ENCODE data around the gene MARCHF2. TPM values are rescaled to one million over a fixed set of nuclear protein-coding genes. Genes with fewer than 3 reads are reported as not detected.

The MARCHF2 gene
- total and polyA plus RNA-seq, 2 donors (not counting 1 experiment from before 2014, with no cell fraction given): 22.9 to 52.6 TPM

- H3K4me2 ChIP-seq (replicated peaks; ENCODE audit: low read depth, low read length, poor library complexity, severe bottlenecking): no peak overlapping the region
These were observed 47.0 kb upstream of the MARCHF2 start for GRCh38 chr19:8366121-8366581.

GRCh38 chr19:8366961-8367326 is 46.2 kb upstream of the MARCHF2 start:
- intact Hi-C loops (cut with micrococcal nuclease): no loop called here
- Histone ChIP-seq H3K27ac (ENCODE audit: low read length in 2 of 2) (no peak overlapping the region), H3K9ac (ENCODE audit: low read length) (no peak overlapping the region), H3K4me1 (ENCODE audit: control insufficient read depth in 2 of 2, insufficient read depth in 2 of 2, low read length in 2 of 2) (peaks cover 15 to 16% of the 10 kb centered on the region in 2 donors), H3K79me2 (ENCODE audit: control insufficient read depth, insufficient read depth, low read length) (no peaks in the 10 kb centered on the region), H2AFZ (ENCODE audit: insufficient read depth, low read depth, low read length, poor library complexity, severe bottlenecking) (no peak overlapping the region), H3K36me3 (replicated peaks in 1 of 2; ENCODE audit: control extremely low read depth in 1 of 2, control insufficient read depth in 1 of 2, extremely low read depth in 1 of 2, insufficient read depth in 2 of 2, low read length in 1 of 2) (no peaks in the 10 kb centered on the region), H4K20me1 (ENCODE audit: control insufficient read depth, insufficient read depth, low read length, poor library complexity, severe bottlenecking) (no peaks in the 10 kb centered on the region), H3K27me3 (replicated peaks in 1 of 4; ENCODE audit: control extremely low read depth in 1 of 4, control insufficient read depth in 3 of 4, insufficient read depth in 4 of 4, low read length in 3 of 4) (peaks cover 0 to 48% (median 8%) of the 10 kb centered on the region in 4 experiments), H3K9me3 (ENCODE audit: control extremely low read depth in 1 of 3, control insufficient read depth in 2 of 3, insufficient read depth in 1 of 3, low read length in 2 of 3) (peaks cover 0 to 6% (median 0%) of the 10 kb centered on the region in 3 donors), H3K4me2 (replicated peaks; ENCODE audit: low read depth, low read length, poor library complexity, severe bottlenecking) (no peak overlapping the region), H3K4me3 (ENCODE audit: control extremely low read depth in 1 of 5, extremely low read depth in 1 of 5, insufficient read depth in 1 of 5, low read depth in 2 of 5, low read length in 4 of 5) (no peak overlapping the region)
- WGBS (ENCODE audit: insufficient coverage): 91% methylated on average over 7 of the region's 13 CpGs
- ATAC-seq (ENCODE audit: low read depth) (no peak), DNase-seq (no peak)
- no peak overlapping the region for H3K27ac Mint-ChIP-seq
- H3K27me3 Mint-ChIP-seq: peaks cover 42% of the 10 kb centered on the region
- ChIA-PET POLR2A (no interaction called here), CTCF (interaction anchor here (0.6 to 1.9 kb wide), 2 partner anchors 13 to 14 kb away, joined by 3 to 7 read pairs; no protein-coding TSS in a partner anchor)
- H3K4me3 Mint-ChIP-seq: no peak overlapping the region
- no peaks in the 10 kb centered on the region for H3K9me3 Mint-ChIP-seq (ENCODE audit: insufficient read depth)
- no peak for TF ChIP-seq CTCF (IDR thresholded peaks at IDR 0.05)
- TF ChIP-seq EZH2 (IDR thresholded peaks at IDR 0.05; ENCODE audit: borderline replicate concordance, insufficient read depth, low read depth, low read length, poor library complexity, severe bottlenecking): no peak
- H3K4me1 Mint-ChIP-seq: peaks cover 10% of the 10 kb centered on the region

More at GRCh38 chr19:8366121-8366581, 47.0 kb upstream of the MARCHF2 start:
- Histone ChIP-seq H3K9me3 (ENCODE audit: control extremely low read depth in 1 of 3, control insufficient read depth in 2 of 3, insufficient read depth in 1 of 3, low read length in 2 of 3) (peaks cover 0 to 6% (median 0%) of the 10 kb centered on the region in 3 donors), H4K20me1 (ENCODE audit: control insufficient read depth, insufficient read depth, low read length, poor library complexity, severe bottlenecking) (no peaks in the 10 kb centered on the region), H3K9ac (ENCODE audit: low read length) (no peak overlapping the region), H3K27ac (ENCODE audit: low read length in 2 of 2) (no peak overlapping the region), H3K36me3 (replicated peaks in 1 of 2; ENCODE audit: control extremely low read depth in 1 of 2, control insufficient read depth in 1 of 2, extremely low read depth in 1 of 2, insufficient read depth in 2 of 2, low read length in 1 of 2) (no peaks in the 10 kb centered on the region), H3K4me3 (ENCODE audit: control extremely low read depth in 1 of 5, extremely low read depth in 1 of 5, insufficient read depth in 1 of 5, low read depth in 2 of 5, low read length in 4 of 5) (no peak overlapping the region), H3K27me3 (replicated peaks in 1 of 4; ENCODE audit: control extremely low read depth in 1 of 4, control insufficient read depth in 3 of 4, insufficient read depth in 4 of 4, low read length in 3 of 4) (peaks cover 0 to 50% (median 9%) of the 10 kb centered on the region in 4 experiments), H3K4me1 (ENCODE audit: control insufficient read depth in 2 of 2, insufficient read depth in 2 of 2, low read length in 2 of 2) (peaks cover 15 to 16% of the 10 kb centered on the region in 2 donors), H2AFZ (ENCODE audit: insufficient read depth, low read depth, low read length, poor library complexity, severe bottlenecking) (no peak overlapping the region), H3K79me2 (ENCODE audit: control insufficient read depth, insufficient read depth, low read length) (no peaks in the 10 kb centered on the region)
- Mint-ChIP-seq H3K9me3 (ENCODE audit: insufficient read depth) (no peaks in the 10 kb centered on the region), H3K27ac (no peak overlapping the region), H3K4me1 (peaks cover 10% of the 10 kb centered on the region), H3K4me3 (no peak overlapping the region), H3K27me3 (peaks cover 46% of the 10 kb centered on the region)
- intact Hi-C loops (cut with micrococcal nuclease): no loop called here
- WGBS (ENCODE audit: insufficient coverage): 94% methylated on average over 11 of the region's 11 CpGs
- DNase-seq (no peak), ATAC-seq (ENCODE audit: low read depth) (no peak)
- POLR2A ChIA-PET: no interaction called here
- CTCF ChIA-PET: interaction anchor here (1.9 kb wide), 1 partner anchor 12 kb away, joined by 7 read pairs; no protein-coding TSS in a partner anchor
- TF ChIP-seq CTCF (IDR thresholded peaks at IDR 0.05) (no peak), EZH2 (IDR thresholded peaks at IDR 0.05; ENCODE audit: borderline replicate concordance, insufficient read depth, low read depth, low read length, poor library complexity, severe bottlenecking) (no peak)
